AG08395 (cell line): Measurements from ENCODE around the gene DIAPH2.
"Not testable (repeated sequence)": the region's sequence is repeated elsewhere in the genome, so short reads cannot be mapped to it uniquely, and the experiment has no call there.

Experiments
- DNase-seq: peaks from one replicate; pipeline ENCODE4 v3.0.0; 2012; ENCODE audit warnings: mixed read lengths, low spot score

The DIAPH2 gene

DNA sequence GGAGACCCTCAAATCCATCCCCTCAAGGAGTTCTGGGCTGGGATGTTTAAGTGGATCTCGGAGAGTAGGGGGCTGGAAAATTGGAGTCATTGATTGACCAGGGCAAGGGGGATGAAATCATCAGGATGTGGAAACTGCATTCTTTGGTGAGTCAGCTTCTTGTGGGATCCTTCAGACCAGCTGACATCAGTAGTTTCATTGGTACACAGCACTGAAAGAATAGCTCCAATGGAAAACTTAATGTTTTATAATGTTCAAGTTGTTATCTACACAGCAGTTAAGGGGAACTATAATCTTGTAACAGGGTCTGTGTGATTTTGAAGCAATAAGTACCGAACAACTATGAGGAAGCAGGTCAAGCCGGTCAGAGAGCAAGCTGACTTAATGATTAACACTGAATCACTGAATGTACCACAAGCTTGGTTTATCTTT, 705.1 kb downstream of the DIAPH2 start:
- peak; percentile 10 for DNase-seq

DNA sequence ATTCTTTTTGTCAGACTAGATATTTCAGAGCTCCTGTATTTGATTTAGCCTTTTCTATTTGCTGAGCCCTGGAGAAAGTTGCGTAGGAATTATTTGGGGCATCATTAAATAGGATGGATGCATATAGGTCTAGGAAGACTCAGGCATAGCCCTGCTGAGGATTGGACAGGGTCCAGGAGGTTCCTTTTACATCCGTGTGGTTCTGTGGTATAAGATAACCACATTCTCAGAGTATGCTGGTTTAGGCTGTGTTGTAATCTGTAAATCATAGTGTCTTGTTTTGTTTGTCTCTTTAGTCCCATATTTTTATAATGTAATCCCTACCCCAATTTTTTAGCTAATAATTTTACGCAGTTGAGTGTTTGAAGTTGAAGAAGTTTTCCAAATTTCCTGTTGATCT, 712.7 kb downstream of the DIAPH2 start:
- DNase-seq, result no peak

DNA sequence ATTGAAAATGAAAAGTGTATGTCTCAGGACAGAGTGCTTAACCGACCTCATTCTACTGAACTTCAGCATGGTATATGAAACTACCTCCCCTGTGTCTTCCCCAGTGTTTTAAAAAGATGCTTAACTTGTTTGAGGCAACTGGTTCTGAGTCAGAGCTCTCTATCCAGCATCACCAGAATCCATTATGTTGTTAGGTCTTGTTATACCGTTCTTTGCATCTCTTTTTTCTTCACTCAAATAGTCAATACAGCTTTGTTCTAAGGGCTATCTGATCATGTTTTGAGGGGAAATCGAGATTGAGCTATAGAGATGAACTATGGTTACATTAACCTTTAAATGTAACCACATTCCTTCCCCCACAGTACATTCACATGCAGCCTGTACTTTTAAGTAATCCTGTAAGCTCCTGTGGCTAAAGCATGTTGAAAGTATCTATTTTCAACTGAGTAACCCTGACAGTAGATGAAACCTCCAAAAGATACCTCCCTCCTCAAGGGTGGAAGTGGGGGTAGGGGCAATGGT, 713.4 kb downstream of the DIAPH2 start:
- DNase-seq, result no peak

DNA sequence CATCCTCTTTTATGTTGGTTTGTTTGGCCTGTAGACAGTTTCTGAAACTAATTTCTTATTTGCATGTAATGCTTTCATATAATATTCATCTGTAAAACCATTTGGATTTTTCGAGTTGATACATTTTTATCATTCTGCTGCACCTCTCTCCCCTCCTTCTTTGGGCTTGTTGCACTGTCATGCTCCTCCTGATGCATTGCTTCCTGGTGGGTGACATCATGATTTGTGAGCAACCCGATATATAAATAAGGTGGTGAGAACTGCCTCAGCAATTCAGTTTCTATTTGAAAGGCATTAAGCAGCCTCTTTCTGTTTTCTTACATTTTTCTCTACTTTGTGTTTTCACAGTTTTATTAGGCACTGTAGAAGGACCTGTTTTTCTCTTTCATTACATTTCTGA, 714.8 kb downstream of the DIAPH2 start:
- peak; percentile 5 for DNase-seq

DNA sequence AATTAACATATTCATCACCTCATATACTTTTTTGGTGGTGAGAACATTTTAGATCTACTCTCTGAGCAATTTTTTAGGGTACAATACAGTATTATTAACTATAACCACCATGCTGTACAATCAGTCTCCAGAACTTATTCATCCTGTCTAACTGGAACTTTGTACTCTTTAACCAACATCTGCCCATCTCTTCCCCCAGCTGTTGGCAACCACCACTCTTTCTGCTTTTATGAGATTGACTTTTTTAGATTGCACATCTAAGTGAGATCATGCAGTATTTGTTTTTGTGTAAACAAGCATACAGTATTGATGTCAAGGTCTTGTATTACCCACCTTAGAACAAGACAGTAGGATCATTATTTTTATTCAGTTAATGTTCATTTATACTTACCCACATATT, 715.9 kb downstream of the DIAPH2 start:
- DNase-seq, result no peak

DNA sequence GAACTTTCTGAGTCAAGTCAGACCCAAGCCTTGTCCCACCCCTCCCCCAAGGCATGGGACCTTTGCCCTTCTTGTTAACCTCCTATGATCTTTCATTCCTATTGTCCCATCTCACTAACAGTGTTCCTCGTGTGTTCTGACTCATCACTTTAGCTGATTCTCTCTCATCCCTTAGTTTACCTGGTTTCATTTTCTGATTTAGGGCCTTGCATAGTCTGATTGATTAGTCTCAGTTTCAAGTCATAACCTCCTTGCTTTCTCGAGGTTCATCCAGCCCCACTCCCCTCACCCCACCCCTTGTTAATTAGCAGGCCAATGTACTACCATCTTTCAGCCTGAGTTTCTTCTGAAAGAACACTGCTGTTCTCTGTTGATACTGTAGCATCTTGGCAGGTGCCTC, 716.5 kb downstream of the DIAPH2 start:
- DNase-seq, result no peak

DNA sequence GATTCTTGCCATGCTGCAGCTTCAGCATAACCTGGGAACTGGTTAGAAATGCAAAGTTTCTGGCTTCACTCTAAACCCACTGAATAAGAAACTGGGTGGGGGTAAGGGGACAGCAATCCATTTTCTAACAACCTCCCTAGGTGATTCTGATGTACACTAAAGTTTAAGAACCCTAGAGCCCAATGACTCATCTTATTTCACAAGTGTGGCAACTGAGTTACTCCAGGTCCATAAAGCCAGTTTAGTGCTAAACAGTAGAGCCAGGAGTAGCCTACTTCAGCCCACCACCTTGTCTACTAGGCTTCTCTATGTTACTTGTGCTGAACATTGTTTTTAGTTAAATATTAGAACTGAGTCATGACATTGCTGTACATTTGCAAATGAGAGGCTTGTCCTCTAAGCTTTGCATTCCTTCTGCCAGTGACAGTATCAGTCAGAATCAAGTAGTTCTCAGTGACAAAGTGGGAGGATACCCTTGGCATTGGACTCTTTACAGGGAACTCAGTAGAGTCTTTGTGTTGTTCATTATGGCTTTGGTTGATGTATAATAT, 717.0 kb downstream of the DIAPH2 start:
- no peak for DNase-seq

DNA sequence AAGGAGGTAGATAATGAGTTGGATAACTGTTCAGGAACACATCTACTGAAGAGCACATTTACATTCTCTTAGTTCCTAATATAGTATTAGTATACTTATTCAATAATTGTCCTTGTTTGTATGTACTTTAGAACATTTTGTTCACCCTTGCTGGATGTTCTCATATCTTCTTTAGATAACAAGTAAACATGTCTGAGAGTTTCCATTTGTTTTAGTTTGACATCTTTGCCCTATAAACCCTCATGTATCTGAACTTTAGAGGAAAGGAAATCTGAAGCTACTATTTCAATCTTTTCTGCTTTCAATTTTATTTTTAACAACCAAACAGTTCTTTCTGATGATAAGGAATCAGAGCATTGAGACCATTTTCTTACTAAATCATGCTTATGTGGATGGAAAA, 717.7 kb downstream of the DIAPH2 start:
- no peak for DNase-seq

DNA sequence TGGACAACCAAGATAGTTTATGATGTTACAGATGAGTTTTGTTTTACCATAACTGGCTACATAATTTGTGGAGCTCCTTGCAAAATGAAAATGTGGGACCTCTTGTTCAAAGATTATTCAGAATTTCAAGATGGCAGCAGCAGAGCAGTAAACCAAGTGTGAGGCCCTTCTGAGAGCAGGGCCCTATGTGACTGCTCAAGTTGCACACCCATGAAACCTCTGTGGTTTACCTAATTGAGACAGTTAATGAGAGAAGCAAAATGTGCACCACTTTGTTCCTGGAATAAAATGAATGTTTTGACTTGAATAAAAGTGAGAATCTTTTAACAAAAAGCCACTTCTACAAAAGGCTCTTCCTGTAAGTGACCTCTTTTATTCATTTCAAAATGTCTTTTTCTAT, 718.3 kb downstream of the DIAPH2 start:
- DNase-seq, result no peak

DNA sequence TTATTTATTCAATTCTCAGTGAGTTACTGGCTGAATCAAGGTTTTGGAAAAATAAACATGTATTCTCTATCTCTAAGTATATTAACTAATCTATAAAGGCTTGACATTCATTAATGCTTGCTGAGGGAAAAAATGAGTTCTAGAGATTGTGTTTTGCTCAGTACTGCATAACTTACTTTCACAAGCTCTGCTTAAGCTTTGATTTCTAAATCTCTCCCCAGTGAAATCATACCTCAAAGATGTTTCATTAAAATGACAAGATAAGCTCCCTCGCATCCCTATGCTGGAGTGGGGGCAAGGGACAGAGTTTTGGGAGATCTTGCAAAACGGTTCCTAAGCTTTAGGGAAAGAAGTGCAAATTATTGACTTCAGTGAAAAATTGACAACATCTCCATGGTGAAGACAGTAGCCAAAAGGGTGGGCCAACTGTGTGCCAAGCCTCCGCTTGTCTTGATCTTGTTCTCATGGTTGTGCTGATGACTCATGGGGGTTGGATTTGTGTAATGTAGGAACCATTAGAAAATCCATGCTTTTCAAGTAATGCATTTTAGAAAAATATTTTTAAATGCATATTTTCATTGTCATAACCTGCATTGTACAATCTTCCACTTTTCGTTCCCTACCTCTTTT, 720.5 kb downstream of the DIAPH2 start:
- DNase-seq, result no peak

DNA sequence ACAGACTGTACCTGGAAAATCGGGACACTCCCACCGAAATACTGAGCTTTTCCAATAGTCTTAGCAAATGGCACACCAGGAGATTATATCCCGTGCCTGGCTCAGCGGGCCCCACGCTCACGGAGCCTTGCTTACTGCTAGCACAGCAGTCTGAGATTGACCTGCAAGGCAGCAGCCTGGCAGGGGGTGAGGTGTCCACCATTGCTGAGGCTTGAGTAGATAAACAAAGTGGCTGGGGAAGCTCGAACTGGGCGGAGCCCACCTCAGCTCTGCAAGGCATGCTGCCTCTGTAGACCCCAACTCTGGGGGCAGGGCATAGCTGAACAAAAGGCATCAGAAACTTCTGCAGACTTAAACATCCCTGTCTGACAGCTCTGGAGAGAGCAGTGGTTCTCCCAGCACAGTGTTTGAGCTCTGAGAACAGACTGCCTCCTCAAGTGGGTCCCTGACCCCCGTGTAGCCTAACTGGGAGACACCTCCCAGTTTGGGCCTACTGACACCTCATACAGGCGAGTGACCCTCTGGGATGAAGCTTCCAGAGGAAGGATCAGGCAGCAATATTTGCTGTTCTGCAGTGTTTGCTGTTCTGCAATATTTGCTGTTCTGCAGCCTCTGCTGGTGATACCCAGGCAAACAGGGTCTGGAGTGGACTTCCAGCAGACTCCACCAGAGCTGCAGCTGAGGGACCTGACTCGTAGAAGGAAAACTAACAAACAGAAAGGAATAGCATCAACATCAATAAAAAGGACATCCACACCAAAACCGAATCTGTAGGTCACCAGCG, 725.2 kb downstream of the DIAPH2 start:
- not testable (repeated sequence) for DNase-seq

DNA sequence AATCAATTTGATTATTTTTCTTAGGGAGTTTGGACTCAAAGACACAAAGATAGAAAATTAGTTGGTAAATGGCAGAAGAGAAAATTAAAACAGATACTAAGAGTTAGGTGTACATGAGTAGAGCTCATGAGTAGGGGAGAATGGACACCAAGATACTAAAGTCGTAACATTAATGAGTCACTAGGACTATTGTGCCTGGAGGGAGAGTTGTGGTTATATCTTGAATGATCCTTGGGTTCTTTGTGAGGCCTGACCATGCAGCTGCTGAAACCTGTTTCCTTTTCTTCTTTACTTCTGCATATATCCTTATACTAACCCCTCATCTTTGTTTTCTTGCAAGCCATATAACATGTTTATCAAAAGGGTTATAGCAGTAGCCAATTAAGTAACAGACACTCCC, 731.8 kb downstream of the DIAPH2 start:
- DNase-seq, result no peak

DNA sequence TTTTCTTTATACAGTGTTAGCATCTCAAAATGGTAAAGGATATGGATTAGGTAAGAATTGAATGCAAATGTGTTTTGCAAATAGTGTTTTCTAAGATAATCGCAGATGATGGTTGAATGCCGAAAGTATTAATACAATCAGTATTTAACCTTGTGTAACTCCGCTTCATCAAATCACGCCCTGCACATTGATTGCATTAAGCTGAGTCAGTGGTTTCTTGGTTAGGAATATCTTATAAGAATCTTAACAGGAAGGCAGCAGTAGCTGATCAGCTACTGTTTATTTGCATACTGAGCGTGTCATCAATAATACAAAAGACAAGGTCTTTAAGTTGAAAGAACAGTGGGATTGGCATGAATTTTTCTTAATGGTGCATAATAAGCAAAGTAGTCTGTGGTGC, 744.5 kb downstream of the DIAPH2 start:
- no peak for DNase-seq

DNA sequence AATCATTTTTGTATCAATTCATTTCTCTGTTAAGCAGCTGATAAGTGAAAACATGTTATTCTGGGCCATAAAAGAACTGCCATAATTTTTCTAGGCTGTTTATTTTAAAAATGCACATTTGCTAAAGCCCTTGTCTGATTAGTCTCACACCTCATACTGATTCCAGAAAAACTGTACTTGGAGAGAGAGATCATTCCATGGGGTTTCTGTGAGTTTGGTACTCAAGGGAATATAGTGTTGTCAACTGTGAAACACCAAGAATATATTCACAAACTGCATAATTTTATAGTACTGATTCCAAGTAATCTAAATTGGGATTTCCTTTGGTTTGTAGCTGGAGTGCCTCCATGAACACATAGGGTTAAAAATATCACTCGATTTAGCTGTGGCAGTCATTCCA, 746.6 kb downstream of the DIAPH2 start:
- DNase-seq, result no peak

DNA sequence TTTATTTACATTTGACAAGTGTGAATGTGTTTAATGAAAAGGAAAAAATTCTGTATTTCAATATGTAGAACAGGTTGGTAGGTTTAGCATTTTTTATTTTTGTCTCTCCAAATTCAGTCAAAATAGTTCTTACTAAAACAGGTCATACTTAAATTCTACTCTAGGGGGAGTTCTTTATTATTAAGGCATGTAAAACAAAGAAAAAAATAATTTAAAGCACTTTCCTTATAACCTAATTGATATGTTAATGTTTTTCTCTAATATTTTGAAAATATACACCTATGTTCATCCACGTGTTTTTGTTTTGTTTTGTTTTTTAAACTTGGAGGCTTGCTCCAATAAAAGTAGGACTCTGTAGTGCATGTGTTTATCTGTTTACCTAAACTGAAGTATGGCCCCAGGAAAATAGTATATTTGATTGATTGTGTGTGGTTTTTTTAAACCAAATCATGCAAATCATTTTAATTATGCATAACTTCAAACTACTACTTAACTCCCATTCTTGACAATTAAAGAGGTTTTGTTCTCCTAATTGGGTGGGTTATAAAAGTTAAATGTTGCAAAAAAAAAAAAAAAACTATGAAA, 761.7 kb downstream of the DIAPH2 start:
- DNase-seq, result no peak

DNA sequence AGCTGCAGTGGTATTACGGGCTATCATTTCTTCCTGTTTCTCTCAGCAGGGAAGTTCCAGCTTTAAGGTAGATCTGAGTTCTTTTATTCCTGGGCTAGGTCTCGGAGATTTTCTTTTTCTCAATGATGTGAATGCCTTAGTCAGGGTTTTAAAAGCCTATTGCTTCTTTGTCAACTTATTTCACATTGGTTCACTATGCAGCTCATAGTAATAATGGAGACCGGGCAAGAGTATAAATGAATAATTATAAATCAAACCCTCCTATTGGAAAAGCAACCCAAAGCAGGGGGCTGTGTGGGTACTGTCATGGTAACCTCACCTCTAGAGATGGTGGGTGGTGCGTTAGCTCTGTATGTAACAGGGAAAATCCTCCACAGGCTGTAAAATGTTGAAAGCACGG, 762.7 kb downstream of the DIAPH2 start:
- no peak for DNase-seq

DNA sequence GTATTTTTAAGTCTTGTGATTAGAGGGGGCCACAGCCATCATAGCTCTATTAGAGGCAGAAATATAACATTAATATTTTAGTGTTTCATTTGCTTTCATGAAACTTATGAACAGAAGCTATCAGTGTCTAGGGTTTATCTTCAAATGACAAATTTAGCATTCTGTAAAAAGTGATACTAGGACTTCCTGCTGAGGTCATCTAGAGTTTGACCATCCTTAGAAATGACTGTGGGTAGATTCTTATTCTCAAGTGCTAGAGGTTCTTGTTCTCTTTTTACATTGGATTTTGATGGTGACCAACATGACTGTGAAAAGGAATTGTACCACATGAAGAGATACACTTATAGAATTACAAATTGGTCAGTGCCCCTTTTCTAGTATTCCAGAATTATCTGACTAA, 767.6 kb downstream of the DIAPH2 start:
- no peak for DNase-seq

DNA sequence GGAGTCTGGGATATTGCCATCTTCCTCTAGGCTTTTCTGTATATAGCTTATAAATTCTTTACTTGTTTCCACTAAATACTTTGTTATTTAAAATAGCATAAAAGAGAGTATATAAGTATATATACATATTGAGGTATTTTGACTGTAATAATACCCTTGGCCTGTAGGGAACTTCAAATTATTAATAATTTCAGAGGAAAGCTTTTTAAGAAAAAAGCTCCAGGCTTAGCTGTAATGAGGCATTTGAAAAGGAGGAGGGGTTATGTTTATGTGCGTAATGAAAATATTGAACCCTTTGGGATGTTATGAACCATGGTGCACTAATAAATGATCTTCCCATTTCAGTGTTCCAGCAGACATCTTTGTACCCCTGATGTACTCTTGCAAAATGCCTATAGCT, 777.1 kb downstream of the DIAPH2 start:
- DNase-seq, result no peak

DNA sequence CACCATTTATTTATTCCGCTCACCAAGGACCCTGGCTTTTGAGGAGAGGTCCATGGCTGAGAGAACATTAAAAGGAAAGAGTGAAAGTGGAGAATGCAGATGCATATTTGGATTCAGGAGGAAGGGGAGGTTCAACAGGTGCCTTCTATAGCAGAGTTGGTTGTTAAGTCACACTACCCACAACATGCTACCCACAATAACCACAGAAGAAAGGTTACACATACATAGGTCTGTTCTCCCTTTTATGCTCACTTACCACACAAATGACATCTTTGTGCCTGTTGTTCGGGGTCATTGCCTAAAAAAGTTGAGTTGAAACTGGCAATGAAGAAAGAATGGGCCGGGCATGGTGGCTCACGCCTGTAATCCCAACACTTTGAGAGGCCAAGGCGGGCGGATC, 786.4 kb downstream of the DIAPH2 start:
- DNase-seq, result no peak

DNA sequence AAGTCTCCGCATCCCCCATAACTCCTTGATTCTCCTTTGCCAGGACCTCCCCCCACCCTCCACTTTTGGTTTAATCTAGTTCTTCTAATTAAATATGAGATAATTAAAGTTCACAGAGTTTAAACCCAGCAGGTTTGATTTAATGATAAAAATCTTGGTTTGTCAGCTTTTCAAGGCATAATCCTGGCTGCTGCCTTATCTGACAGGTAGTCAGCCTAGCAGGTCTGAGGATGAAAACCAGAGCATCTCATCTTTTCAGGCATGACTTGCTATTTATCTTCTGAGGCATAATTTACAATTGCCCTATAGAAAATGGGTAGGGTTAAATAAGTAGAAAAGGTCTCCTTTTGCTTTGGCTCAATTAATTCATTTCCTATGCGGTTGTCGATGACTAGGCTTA, 790.3 kb downstream of the DIAPH2 start:
- no peak for DNase-seq

DNA sequence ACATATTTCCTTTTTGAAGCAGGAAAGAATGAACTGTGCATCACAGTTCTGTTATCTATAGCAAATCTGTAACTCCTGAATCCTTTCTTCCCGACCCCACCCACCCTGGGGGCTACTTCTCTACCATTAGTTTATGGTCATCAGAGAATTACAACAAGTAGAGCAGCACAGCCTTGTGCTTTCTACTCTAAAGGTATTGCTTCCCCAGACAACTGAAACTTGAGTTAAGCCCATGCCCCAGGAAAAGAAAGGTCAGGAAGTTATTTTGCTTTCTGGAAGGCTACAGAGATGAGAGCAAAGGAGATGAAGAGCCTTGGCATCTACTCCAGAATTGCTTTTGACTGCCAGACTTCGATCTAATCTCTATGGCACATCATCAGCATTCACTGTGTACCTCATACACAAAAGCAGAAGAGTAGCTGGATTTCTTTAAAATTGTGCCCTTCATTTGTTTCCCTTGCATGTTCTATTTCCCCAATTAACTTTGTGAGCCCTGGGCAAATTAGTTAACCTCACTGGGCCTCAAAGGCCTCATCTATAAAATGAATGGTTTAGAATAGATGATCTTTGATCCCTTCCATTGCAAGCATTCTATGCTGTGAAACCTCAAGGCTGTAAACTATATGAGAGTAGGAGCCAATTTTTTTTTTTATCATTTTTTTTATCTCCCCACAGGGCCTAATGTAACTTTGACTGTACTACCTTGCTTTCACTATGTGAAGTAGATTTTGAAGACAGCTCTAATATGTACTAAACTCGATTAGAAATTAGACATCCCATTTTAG, 794.7 kb downstream of the DIAPH2 start:
- DNase-seq, result no peak

DNA sequence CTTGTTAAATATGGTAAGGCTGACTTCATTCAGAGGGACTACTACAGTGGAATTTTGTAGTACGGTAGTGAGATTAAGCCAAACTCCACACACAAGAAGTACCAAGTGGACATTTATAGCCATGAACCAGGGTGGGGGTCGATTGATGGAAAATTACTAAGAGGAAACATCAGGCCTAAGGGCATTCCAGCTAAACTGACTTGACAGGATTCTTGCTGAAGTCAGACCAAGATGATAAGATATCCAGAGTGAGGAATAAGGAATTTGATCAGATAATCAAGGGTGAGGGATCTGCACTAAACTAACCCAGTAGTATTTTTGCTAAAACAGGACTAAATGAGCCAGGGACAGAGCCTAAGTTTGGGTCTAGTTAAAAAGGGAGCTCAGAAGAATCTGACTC, 796.6 kb downstream of the DIAPH2 start:
- DNase-seq, result no peak
